Measurements from ENCODE around the gene STK32C. TPM values are rescaled to one million over a fixed set of nuclear protein-coding genes. Genes with fewer than 3 reads are reported as not detected.

The STK32C gene
- total and polyA plus RNA-seq, 8 donors, result 9.9 to 18.2 (median 11.6) TPM

DNA sequence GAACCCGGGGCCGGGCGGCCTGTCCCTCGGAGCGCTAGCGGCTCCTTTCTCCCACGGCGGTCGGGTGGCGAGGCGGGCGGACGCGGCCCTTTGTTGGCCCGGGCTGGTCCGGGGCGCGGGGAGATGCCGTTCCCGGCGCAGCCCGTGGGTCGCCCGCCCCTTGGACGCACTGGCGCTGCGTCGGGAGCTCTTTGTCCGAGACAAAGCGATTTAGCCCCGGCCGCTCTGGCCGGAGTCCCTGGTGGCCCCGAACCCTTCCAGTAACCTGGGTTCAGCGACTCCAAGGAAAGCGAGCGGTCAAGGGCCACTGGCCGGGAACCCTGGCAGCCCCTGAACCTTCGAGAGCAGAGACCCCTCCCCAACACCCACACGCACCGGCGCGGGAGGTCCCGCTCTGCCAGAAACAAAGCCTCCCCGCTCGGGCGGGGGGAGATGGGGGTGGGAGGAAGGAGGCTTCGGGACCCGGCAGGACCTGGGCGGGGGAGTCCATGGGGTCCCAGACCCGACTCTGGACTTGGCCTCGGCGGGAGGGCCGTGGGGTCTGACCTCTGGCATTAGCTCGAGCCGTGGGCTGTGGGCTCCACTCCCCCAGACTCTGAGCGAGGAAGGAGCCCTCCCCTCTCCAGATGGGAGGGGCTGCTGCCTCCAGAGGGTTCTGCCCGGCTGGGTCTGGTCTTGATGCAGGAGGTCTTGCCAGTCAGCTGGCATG lies 120.2 kb downstream of the STK32C start:
- intact Hi-C loops (cut with DNase I), result no loop called here
- DNase-seq (peak in 1 of 4 donors; percentile 69), ATAC-seq (no peak)
- Histone ChIP-seq H3K27ac (no peak overlapping the region), H3K4me1 (peaks cover 4 to 23% of the 10 kb centered on the region in 2 donors), H3K36me3 (no peaks in the 10 kb centered on the region), H3K4me3 (peak overlapping the region; percentile 17 to 34), H3K9me3 (no peaks in the 10 kb centered on the region), H3K27me3 (peaks cover 38 to 80% of the 10 kb centered on the region in 2 donors)
- TF ChIP-seq, protein P1, sequence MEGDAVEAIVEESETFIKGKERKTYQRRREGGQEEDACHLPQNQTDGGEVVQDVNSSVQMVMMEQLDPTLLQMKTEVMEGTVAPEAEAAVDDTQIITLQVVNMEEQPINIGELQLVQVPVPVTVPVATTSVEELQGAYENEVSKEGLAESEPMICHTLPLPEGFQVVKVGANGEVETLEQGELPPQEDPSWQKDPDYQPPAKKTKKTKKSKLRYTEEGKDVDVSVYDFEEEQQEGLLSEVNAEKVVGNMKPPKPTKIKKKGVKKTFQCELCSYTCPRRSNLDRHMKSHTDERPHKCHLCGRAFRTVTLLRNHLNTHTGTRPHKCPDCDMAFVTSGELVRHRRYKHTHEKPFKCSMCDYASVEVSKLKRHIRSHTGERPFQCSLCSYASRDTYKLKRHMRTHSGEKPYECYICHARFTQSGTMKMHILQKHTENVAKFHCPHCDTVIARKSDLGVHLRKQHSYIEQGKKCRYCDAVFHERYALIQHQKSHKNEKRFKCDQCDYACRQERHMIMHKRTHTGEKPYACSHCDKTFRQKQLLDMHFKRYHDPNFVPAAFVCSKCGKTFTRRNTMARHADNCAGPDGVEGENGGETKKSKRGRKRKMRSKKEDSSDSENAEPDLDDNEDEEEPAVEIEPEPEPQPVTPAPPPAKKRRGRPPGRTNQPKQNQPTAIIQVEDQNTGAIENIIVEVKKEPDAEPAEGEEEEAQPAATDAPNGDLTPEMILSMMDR (IDR thresholded peaks at IDR 0.05), result no peak

DNA sequence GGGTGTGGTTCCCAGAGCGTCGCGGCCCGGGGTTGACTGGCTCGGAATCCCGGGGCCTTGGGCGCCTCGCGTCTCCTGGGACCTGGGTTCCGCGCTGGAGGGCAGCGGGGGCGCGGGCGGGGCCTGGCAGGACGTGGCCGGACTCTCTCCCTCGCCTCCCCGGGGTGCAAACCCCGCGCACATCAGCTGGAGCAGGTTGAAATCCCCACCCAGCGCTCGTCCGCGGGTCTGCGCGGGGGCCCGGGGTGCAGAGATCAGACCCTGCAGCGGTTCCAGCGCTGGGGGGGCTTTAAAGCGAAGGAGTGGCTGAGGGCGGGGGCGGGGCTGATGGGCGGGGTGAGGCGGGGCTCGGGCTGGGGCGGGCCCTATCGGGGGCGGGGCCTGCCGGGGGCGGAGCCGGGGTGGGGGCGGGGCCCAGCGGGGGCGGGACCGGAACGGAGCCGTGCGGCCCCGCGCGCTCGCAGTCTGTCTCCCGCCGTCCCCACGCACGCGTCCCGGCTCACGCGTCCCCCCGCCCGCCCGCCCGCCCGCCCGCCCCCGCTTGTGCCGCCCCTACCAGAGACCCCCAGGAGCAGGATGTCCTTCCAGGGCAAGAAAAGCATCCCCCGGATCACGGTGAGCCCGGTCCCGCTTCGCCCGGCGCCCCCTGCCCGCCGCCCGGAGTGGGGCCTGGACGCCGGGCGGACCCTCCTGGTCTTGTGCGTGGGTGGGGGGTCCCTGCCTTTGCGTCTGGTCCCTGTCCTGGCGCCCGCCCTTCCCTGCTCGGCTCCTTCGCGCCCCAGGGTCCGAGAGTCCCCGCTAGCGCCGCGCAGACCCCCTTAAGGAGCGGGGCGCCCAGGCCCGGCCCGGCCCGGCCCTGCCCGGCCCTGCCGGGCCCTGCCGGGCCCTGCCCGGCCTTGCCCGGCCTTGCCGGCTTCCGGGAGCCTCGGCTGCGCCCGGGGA lies 121.0 kb downstream of the STK32C start, which contains the start of gene DPYSL4:
TSS of gene DPYSL4 (plus strand) at position 461 of the 942 bp plus-strand sequence. CDS start at position 577, 116 bp downstream.
- intact Hi-C loops (cut with DNase I), result no loop called here
- no peaks in the 10 kb centered on the region for H3K36me3 ChIP-seq
- peak; percentile 47 for ATAC-seq
- no peak within 1 kb of the TSS for H3K27ac ChIP-seq
- peaks cover 4 to 23% of the 10 kb centered on the region in 2 donors for H3K4me1 ChIP-seq
- no peaks in the 10 kb centered on the region for H3K9me3 ChIP-seq
- H3K27me3 ChIP-seq, result peaks cover 38 to 85% of the 10 kb centered on the region in 2 donors
- DNase-seq, result peak in 1 of 4 donors; percentile 79
- TF ChIP-seq, protein P1 (IDR thresholded peaks at IDR 0.05), result no peak
- H3K4me3 ChIP-seq, result peak within 1 kb of the TSS; percentile 17 to 34

DNA sequence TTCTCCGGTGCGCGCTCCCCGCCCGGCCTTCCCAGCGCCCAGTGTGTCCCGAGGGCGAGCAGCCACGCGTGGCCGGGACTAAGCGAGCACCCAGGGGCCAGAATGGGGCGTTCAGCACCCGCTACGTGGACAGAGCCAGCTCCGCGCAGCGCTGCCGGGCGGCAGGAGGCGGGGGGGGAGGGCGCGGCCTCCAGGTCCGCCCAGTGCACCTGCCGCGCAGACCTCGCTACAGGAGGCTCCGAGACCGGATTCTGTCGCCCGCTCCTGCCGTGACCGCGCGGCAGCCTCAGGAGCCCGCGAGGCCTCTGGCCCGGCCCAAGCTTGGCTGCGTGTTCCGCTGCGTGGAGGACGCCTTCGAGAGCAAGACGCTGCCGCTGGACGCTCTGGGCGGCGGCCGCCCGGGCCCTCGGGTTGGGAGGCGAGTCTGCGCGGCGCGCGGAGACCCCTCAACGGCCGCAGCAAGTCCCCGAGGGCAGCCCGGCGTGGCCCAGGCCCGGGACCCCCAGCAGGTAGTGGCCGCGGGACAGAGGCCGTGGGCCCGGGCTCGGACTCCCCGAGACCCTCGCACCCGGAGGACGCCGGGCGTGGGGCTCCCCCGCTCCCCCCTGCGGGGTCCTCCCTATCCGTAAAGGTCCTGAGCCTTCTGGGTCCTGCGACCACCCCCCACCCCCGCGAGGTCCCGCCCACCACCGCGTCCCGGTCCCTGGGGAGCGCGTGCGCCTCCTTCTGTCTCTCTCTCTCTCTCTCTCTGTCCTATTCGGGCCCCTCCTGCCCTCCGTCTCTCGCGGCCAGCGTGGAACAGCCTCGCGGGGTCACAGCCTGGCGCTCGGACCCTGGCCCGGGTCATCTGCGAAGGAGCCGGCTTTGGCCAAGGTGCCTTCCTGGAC lies 121.9 kb downstream of the STK32C start:
- Histone ChIP-seq H3K4me1 (peaks cover 4 to 23% of the 10 kb centered on the region in 2 donors), H3K27ac (no peak overlapping the region), H3K36me3 (no peaks in the 10 kb centered on the region), H3K4me3 (peak overlapping the region in 1 of 2 donors; percentile 34), H3K27me3 (peaks cover 38 to 90% of the 10 kb centered on the region in 2 donors), H3K9me3 (no peaks in the 10 kb centered on the region)
- DNase-seq, result peak in 3 of 4 donors; percentile 29 to 81 (median 51)
- TF ChIP-seq, protein P1 (IDR thresholded peaks at IDR 0.05), result no peak
- ATAC-seq, result peak; percentile 96
- intact Hi-C loops (cut with DNase I), result no loop called here

DNA sequence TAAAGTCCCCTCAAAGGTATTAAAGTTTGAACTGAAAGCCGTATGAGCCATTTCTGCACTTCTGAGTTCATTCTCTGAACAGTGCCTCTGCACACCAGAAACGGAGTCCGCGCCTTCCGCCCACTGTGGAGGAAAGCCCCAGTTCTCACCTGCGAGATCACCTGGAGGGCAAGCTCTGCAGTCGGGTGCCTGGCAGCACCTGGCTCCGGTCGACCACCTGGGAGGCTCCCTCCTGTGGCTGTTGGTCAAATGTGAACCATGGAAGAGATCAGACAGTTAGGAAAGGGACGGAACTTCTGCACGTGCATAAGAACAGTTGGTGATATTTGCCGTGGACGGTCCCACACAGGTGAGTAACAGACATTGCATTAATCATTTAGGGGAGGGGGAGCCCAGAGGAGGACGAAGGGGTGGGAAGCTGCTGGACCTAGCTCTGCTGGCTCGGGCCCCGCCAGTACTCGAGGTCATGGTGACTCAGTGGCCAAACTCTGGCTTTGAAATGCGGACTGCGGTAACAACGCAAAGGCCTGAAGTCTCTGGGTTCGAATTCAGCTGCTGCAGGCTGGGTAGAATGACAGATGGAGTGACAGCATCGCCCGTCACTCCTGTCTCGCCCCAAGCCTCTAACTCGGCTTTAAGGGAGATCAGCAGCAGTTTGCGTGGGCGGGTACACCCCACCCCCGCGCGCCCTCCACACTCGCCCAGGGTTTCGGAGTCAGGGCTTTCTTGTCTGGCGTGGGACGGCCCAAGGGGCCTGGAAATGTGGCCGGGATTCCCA lies 122.7 kb downstream of the STK32C start:
- DNase-seq (no peak), ATAC-seq (no peak)
- Histone ChIP-seq H3K27me3 (peaks cover 38 to 88% of the 10 kb centered on the region in 2 donors), H3K4me3 (no peak overlapping the region), H3K27ac (no peak overlapping the region), H3K4me1 (peaks cover 4 to 23% of the 10 kb centered on the region in 2 donors), H3K36me3 (no peaks in the 10 kb centered on the region), H3K9me3 (no peaks in the 10 kb centered on the region)
- TF ChIP-seq, protein P1 (IDR thresholded peaks at IDR 0.05), result no peak
- intact Hi-C loops (cut with DNase I), result no loop called here

Data from left lung (tissue), 10 donors.